Measurements from ENCODE around the gene STK11IP.

Gene STK11IP

GRCh38 chr2:219556413-219556812 lies 41.2 kb upstream of the STK11IP start:
- WGBS, 2 experiments (ENCODE audit: insufficient coverage in 2 of 2) = 97 to 98% methylated on average over 17 of the region's 19 CpGs

GRCh38 chr2:219557320-219557719 lies 40.3 kb upstream of the STK11IP start:
- H3K4me1 ChIP-seq (ENCODE audit: control insufficient read depth, insufficient read depth, low read length, poor library complexity, severe bottlenecking) = peaks cover 18% of the 10 kb centered on the region
- no peaks in the 10 kb centered on the region for H3K9me3 ChIP-seq (ENCODE audit: control insufficient read depth, low read length)
- H3K4me3 ChIP-seq (ENCODE audit: extremely low read depth, insufficient read depth, low read length, poor library complexity, severe bottlenecking) = no peak overlapping the region
- H3K36me3 ChIP-seq (ENCODE audit: control insufficient read depth, insufficient read depth, low read length) = peaks cover 2% of the 10 kb centered on the region
- no peak overlapping the region for H3K27ac ChIP-seq (ENCODE audit: low read depth, low read length, severe bottlenecking)
- 95 to 96% methylated on average over 20 to 21 of the region's 21 CpGs for WGBS, 2 experiments (ENCODE audit: insufficient coverage in 2 of 2)

More at GRCh38 chr2:219556413-219556812, 41.2 kb upstream of the STK11IP start:
- H3K27ac ChIP-seq (ENCODE audit: low read depth, low read length, severe bottlenecking) = no peak overlapping the region
- no peak overlapping the region for H3K4me3 ChIP-seq (ENCODE audit: extremely low read depth, insufficient read depth, low read length, poor library complexity, severe bottlenecking)
- H3K36me3 ChIP-seq (ENCODE audit: control insufficient read depth, insufficient read depth, low read length) = peaks cover 2% of the 10 kb centered on the region
- H3K9me3 ChIP-seq (ENCODE audit: control insufficient read depth, low read length) = no peaks in the 10 kb centered on the region
- peaks cover 13% of the 10 kb centered on the region for H3K4me1 ChIP-seq (ENCODE audit: control insufficient read depth, insufficient read depth, low read length, poor library complexity, severe bottlenecking)

- H3K36me3 ChIP-seq (ENCODE audit: control insufficient read depth, insufficient read depth, low read length) = peaks cover 2% of the 10 kb centered on the region
- no peaks in the 10 kb centered on the region for H3K9me3 ChIP-seq (ENCODE audit: control insufficient read depth, low read length)
- no peak overlapping the region for H3K27ac ChIP-seq (ENCODE audit: low read depth, low read length, severe bottlenecking)
- H3K4me1 ChIP-seq (ENCODE audit: control insufficient read depth, insufficient read depth, low read length, poor library complexity, severe bottlenecking) = peaks cover 18% of the 10 kb centered on the region
- 92 to 97% methylated on average over 20 to 23 of the region's 25 CpGs for WGBS, 2 experiments (ENCODE audit: insufficient coverage in 2 of 2)
- H3K4me3 ChIP-seq (ENCODE audit: extremely low read depth, insufficient read depth, low read length, poor library complexity, severe bottlenecking) = no peak overlapping the region
Measured at GRCh38 chr2:219557791-219558785, 39.6 kb upstream of the STK11IP start.

GRCh38 chr2:219559156-219559915 lies 38.3 kb upstream of the STK11IP start:
- Histone ChIP-seq H3K27ac (ENCODE audit: low read depth, low read length, severe bottlenecking) (no peak overlapping the region), H3K4me3 (ENCODE audit: extremely low read depth, insufficient read depth, low read length, poor library complexity, severe bottlenecking) (no peak overlapping the region), H3K9me3 (ENCODE audit: control insufficient read depth, low read length) (no peaks in the 10 kb centered on the region), H3K4me1 (ENCODE audit: control insufficient read depth, insufficient read depth, low read length, poor library complexity, severe bottlenecking) (peaks cover 18% of the 10 kb centered on the region), H3K36me3 (ENCODE audit: control insufficient read depth, insufficient read depth, low read length) (peaks cover 6% of the 10 kb centered on the region)
- 91 to 94% methylated on average over 10 to 16 of the region's 20 CpGs for WGBS, 2 experiments (ENCODE audit: insufficient coverage in 2 of 2)

GRCh38 chr2:219560037-219560892 lies 37.4 kb upstream of the STK11IP start:
- Histone ChIP-seq H3K4me1 (ENCODE audit: control insufficient read depth, insufficient read depth, low read length, poor library complexity, severe bottlenecking) (peaks cover 18% of the 10 kb centered on the region), H3K9me3 (ENCODE audit: control insufficient read depth, low read length) (no peaks in the 10 kb centered on the region), H3K27ac (ENCODE audit: low read depth, low read length, severe bottlenecking) (no peak overlapping the region), H3K4me3 (ENCODE audit: extremely low read depth, insufficient read depth, low read length, poor library complexity, severe bottlenecking) (no peak overlapping the region), H3K36me3 (ENCODE audit: control insufficient read depth, insufficient read depth, low read length) (peaks cover 16% of the 10 kb centered on the region)
- WGBS, 2 experiments (ENCODE audit: insufficient coverage in 2 of 2) = 66 to 75% methylated on average over 3 to 4 of the region's 8 CpGs

- Histone ChIP-seq H3K9me3 (ENCODE audit: control insufficient read depth, low read length) (no peaks in the 10 kb centered on the region), H3K27ac (ENCODE audit: low read depth, low read length, severe bottlenecking) (peak overlapping the region; percentile 81), H3K4me3 (ENCODE audit: extremely low read depth, insufficient read depth, low read length, poor library complexity, severe bottlenecking) (no peak overlapping the region), H3K36me3 (ENCODE audit: control insufficient read depth, insufficient read depth, low read length) (peaks cover 17% of the 10 kb centered on the region), H3K4me1 (ENCODE audit: control insufficient read depth, insufficient read depth, low read length, poor library complexity, severe bottlenecking) (peaks cover 18% of the 10 kb centered on the region)
- WGBS, 2 experiments (ENCODE audit: insufficient coverage in 2 of 2) = 72 to 90% methylated on average over 3 of the region's 3 CpGs
Measured at GRCh38 chr2:219560893-219561178, 36.8 kb upstream of the STK11IP start.

- peaks cover 21% of the 10 kb centered on the region for H3K36me3 ChIP-seq (ENCODE audit: control insufficient read depth, insufficient read depth, low read length)
- peak overlapping the region; percentile 81 for H3K27ac ChIP-seq (ENCODE audit: low read depth, low read length, severe bottlenecking)
- WGBS, 2 experiments (ENCODE audit: insufficient coverage in 2 of 2) = 78 to 83% methylated on average over 19 to 24 of the region's 24 CpGs
Measured at GRCh38 chr2:219561179-219562048, 36.2 kb upstream of the STK11IP start.

GRCh38 chr2:219562049-219563020 lies 35.3 kb upstream of the STK11IP start:
- Histone ChIP-seq H3K4me1 (ENCODE audit: control insufficient read depth, insufficient read depth, low read length, poor library complexity, severe bottlenecking) (peaks cover 18% of the 10 kb centered on the region), H3K27ac (ENCODE audit: low read depth, low read length, severe bottlenecking) (peak overlapping the region; percentile 81), H3K36me3 (ENCODE audit: control insufficient read depth, insufficient read depth, low read length) (peaks cover 28% of the 10 kb centered on the region)

More at GRCh38 chr2:219561179-219562048, 36.2 kb upstream of the STK11IP start:
- Histone ChIP-seq H3K9me3 (ENCODE audit: control insufficient read depth, low read length) (no peaks in the 10 kb centered on the region), H3K4me3 (ENCODE audit: extremely low read depth, insufficient read depth, low read length, poor library complexity, severe bottlenecking) (no peak overlapping the region), H3K4me1 (ENCODE audit: control insufficient read depth, insufficient read depth, low read length, poor library complexity, severe bottlenecking) (peaks cover 18% of the 10 kb centered on the region)

More at GRCh38 chr2:219562049-219563020, 35.3 kb upstream of the STK11IP start:
- WGBS, 2 experiments (ENCODE audit: insufficient coverage in 2 of 2) = 88 to 91% methylated on average over 28 to 35 of the region's 35 CpGs
- no peak overlapping the region for H3K4me3 ChIP-seq (ENCODE audit: extremely low read depth, insufficient read depth, low read length, poor library complexity, severe bottlenecking)
- H3K9me3 ChIP-seq (ENCODE audit: control insufficient read depth, low read length) = no peaks in the 10 kb centered on the region
